ENCODE data around the gene COL18A1. TPM values are rescaled to one million over a fixed set of nuclear protein-coding genes. Genes with fewer than 3 reads are reported as not detected.
"Not testable (repeated sequence)": the region's sequence is repeated elsewhere in the genome, so short reads cannot be mapped to it uniquely, and the experiment has no call there.

COL18A1 gene
- total RNA-seq, 1 experiment from 2014 or later: 4.2 TPM

DNA sequence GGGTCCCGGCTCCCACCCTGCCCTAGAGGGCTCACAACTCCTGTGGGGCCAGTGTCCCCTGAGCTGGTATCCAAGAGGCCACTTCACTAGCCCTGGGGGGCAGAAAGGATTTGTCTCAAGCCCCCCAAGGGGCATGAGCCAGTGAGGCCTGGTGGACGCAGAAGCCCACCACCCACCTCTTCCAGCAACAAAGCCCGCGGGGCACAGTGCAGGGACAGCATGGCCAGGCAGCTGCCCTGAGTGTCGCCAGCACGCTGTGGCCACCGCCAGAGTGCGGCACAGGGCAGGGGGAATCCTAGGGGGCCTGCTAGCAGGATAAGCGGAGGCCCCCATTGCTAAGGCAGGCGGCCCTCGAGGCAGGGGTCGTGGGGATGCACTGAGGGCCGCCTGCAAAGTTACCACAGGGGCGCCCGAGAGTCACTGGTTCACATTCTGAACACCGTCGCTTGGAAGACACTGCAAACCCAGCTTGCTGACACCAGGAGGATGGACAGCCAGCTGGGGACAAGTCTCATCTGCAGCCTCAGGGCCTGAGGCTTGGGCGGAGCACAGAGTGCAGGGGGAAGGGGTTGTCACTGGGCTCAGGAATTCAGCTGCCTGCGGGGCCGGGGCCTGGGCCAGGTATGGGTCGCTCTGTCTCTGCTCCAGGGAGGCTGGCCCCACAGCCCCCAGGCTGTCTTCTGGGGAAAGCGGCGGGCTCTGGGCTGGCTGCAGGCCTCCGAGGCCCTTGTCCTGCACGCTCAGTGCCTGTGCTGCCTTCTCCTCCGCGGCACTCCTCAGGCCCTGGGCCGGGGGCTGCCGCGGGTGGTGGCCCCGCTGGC lies 110.5 kb downstream of the COL18A1 start:
- no peak for DNase-seq (ENCODE audit: low read depth)

DNA sequence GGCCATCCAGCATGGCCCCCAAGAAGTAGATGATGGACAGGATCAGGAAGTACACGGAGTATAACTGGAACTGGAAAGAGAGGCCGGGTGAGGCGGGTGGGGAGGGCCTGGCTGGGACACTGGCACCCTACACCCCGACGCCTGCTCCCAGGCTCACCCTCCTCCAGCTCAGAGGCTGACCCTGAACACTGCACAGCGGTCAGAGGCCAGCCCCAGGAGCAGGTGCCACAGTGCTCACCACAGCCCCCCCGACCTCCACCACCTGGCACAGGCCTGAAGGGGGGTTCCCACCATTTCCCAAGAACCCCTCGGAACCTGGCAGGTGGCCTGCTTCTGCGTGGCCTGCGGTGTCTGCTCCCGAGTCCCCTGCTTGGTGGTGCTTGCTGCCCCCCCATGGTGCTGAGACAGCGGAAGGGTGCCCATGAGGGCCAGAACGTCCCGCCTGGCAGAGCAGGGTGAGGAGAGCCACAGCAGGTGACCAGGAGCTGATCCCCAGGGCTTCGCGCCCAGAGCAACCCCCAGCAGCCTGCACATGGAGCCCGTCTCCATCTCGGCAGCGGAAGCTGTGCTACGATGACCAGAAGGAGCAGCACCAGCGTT lies 111.2 kb downstream of the COL18A1 start:
- DNase-seq (ENCODE audit: low read depth): no peak

DNA sequence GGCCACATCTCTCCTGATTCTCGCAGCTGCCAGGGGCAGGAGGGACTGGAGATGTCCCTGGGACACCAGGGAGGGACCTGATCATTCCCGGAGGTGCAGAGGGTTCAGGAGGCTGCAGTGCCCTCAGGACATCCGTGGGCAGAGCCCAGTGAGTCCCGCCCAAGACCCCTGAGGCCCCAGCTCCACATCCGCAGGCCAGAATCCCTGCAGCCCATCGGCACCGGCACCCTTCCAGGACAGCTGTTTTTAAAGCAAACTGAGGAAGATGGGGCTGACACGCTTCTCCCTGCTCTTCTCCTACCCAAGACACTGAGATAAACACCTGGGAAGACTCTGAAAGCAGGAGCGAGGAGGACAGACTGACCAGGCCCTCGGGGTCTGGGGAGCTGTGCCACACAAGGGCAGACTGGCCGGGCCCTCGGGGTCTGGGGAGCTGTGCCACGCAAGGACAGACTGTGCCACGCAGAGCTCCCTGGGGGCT lies 111.7 kb downstream of the COL18A1 start:
- DNase-seq (ENCODE audit: low read depth): no peak

DNA sequence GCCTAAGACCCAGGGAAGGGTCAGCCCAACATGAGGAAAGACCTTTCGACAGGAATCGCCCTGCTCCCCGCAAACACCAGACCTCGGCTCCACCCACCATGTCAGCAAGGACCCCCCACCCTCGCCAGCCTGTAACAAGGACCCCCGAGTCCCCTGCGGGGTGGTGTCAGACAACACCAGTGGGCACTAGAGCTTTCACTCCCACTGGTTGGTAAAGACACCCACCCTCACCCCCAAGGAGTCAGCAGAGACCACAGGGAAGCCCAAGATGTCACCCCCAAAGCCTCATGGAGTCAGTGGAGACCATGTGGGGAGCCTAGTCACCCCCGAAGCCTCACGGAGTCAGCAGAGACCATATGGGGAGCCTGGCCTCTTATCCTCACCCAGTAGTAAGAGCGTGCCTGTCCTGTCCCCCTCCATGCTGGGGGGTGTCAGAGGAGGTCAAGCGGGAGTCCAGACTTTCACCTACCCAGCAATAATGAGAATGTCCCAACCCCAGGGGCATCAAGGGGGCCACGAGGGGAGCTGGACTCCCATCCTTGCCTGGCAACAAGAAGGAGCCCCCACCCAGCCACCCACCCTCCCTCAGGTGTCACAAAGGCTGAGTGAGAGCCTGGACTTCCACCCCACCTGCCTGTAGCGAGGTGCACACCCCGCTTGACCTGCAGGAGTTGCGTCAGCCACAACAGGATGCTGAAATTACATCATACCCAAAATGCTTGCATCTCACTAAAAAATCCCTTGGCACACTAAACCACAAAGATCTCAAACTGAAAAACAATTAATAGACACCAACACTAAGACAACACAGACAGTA lies 112.5 kb downstream of the COL18A1 start:
- no peak for DNase-seq (ENCODE audit: low read depth)

DNA sequence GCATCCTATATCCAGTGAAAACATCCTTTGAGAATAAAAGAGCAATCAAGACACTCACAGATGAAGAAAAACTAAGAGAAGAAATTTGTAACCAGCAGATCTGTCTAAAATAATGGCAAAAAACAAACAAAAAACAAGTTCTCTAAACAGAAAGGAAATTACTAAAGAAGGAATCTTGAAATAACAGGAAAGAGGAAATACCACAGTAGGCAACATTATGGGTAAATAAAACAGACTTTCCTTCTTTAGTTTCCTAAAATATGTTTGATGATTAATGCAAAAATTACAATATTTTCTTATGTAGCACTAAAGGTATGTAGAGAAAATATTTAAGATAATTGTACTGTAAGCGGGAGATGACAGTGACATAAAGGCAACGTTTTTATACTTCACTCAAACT lies 113.8 kb downstream of the COL18A1 start:
- DNase-seq (ENCODE audit: low read depth): no peak

DNA sequence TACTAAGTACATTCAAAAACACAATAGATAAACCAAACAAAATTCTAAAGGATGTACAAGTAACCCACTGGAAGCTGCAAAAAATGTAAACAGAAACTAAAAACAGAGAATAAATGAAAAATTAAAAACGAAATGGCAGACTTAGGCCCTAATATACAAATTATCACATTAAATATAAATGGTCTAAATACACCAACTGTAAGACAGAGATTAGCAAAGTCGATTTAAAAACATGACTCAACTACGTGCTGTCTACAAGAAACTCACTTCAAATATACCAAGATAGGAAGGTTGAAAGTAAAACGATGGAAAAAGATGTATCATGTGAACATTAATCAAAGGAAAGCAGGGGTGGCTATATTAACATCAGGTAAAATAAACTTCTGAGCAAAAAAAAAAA lies 114.2 kb downstream of the COL18A1 start:
- DNase-seq (ENCODE audit: low read depth): no peak

DNA sequence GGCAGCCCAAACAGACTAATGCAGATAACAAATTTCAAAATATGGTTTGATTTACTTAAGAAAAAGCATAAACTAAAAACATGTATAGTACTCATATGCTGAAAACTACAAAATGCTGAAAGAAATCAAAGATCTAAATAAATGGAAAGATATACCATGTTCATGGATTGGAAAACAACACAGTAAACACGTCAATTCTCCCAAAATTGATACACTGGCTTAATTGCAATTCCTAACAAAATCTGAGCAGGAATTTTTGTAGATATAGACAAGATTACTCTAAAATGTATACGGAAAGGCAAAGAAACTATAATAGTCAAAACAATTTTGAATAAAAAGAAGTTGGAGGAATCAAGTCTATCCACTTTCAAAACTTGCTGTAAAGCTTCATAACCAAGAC lies 116.3 kb downstream of the COL18A1 start:
- no peak for DNase-seq (ENCODE audit: low read depth)

DNA sequence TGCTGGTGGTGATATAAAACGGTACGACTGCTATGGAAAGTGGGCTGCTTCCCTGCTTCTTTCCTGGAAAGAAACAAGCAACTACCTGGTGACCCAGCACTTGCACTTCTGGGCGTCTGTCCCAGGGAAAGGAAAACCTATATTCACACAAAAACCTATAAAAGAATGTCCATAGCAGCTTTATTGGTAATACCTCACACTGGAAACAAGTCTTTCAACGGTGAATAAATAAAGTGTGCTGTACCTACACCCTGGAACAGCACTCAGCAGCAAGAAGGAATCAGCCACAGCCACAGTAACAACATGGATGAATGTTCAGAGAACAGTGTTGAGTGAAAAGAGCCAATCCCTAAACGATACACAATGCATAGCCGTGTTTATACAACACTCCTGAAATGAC lies 117.4 kb downstream of the COL18A1 start:
- no peak for DNase-seq (ENCODE audit: low read depth)

DNA sequence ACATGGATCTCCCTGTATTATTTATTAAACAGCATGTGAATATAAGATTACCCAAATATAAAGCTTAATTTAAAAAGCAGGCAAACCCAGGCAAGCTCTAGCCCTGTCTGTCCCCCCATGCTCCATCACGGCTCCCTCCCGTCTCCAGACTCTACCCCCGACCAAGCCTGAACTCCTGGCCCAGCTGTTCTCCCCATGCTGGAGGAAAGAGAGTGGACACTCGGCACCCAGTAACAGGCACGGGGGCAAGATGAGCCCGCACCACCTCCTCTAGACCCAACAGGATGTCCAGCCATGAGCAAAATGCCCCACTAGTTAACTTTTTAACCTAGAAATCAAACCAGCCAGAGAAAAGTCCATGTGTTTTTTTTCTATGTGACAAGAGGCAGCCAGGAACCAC lies 118.0 kb downstream of the COL18A1 start:
- DNase-seq (ENCODE audit: low read depth): no peak

DNA sequence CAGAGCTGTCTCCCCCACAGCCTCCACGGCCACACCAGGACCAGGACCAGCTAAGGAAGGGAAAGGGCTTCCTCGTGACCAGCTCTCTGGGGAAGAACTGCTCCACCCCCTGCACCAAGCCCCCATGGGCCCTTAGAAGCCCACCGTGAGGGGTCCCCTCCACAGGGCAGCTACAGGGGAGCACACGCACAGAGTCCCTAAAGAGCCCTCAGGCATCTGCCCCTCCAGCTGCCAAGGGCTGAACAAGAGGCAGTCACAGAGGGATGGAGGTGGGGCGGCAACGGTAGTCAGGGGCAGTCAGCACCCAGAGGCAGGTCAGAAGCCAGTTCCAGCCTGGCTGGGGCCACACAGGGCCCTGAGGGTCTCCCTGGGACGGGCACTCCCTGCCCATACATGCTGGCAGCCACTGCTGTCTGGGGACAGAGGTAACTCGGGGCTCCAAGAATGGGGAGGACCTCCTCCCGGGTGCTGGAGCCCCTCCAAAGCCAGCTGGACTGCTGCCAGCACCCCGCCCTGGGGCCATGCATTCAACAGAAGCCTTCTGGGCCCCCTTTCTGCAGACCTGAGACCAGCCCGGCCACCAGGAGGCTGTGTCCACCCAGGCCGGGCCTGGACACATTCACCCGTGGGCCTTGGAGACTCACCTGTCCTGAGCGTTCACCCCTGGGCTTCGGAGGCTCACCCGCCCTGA lies 118.6 kb downstream of the COL18A1 start:
- no peak for DNase-seq (ENCODE audit: low read depth)

DNA sequence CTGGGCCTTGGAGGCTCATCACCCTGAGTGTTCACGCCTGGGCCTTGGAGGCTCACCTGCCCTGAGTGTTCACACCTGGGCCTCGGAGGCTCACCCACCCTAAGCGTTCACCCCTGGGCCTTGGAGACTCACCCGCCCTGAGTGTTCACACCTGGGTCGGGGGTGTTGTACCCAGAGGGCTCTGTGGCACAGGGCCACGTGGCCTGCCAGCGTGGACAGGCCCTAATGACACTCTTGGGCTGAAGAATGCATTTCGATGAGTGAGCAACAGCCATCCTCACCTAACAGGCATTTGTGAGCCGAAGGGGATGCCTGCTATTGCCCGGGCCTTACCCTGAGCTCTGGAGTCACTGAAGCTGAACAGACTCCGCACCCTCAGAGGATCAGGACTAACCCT lies 119.8 kb downstream of the COL18A1 start:
- no peak for DNase-seq (ENCODE audit: low read depth)

DNA sequence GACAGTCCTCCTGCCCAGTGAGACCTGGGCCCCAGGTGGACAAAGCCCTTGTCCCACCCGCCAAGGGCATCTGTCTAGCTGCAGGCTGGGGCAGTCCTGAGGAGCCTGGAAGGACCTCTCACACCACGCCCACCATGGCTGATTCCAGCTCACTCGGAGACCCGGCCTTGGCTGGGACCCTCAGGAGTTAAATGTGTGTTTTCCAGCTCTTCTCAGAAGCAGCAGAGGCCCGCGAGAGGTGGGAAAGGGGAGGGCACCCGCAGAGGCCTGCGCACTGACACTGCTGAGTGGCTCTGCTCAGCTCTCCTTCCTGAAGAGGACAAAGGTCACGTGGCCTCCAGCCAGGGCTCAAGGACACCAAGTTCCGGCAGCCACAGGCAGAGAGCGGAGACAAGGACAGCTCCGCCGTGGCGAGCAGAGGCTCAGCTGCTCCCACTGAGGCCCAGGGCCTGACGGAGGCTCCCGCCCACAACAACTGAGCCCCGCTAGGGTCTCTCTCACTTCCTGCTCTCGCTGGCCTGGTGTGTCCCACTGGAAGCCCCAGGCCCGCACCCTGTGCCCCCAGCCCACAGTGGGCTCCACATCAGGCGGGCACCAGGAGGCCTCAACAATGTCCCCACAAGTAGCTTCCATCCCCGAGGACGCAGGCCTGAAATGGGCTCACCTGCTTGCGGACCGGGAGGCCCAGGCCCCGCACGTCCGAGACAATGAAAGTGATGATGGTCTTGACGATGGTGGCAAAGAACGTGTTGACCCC lies 120.4 kb downstream of the COL18A1 start:
- no peak for DNase-seq (ENCODE audit: low read depth)

DNA sequence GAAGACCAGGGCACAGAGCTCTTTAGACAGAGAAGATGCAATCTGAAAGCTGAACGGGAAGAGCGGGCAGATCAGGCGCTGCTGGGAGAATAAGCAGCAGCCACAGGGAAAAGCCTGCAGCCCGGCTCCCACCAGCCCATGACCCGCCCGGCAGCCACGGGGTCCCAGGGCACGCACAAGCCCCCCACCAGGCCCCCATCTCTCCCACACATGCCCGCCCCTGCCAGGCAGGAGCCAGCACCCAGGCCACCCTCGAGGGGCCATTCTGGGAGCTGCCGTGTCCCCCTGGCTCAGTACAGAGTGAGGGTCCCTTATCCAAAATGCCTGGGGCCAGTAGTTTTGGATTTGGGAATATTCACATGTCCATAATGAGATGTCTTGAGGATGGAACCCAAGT lies 120.9 kb downstream of the COL18A1 start:
- no peak for DNase-seq (ENCODE audit: low read depth)

DNA sequence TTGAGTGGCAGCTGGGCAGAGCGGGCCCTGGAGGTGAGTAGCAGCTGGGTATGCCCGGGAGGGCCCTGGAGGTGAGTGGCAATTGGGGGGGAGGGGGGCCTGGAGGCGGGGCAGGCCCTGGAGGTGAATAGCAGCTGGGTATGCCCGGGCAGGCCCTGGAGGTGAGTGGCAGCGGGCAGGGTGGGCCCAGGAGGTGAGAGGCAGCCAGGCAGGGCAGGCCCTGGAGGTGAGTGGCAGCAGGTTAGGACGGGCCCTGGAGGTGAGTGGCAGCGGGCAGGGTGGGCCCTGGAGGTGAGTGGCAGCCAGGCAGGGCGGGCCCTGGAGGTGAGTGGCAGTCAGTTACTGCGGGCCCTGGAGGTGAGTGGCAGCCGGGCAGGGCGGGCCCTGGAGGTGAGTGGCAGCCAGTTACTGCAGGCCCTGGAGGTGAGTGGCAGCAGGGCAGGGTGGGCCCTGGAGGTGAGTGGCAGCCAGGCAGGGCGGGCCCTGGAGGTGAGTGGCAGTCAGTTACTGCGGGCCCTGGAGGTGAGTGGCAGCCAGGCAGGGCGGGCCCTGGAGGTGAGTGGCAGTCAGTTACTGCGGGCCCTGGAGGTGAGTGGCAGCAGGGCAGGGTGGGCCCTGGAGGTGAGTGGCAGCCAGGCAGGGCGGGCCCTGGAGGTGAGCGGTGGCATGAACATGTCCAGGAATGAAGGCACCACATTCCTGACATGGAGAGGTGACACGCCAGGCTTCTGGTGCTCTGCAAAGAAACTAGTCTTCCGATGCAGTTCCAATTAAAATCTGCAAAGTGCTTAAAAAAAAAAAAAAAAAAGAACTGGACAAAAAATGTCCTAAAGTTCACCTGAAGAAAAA lies 122.4 kb downstream of the COL18A1 start:
- DNase-seq (ENCODE audit: low read depth): not testable (repeated sequence)

DNA sequence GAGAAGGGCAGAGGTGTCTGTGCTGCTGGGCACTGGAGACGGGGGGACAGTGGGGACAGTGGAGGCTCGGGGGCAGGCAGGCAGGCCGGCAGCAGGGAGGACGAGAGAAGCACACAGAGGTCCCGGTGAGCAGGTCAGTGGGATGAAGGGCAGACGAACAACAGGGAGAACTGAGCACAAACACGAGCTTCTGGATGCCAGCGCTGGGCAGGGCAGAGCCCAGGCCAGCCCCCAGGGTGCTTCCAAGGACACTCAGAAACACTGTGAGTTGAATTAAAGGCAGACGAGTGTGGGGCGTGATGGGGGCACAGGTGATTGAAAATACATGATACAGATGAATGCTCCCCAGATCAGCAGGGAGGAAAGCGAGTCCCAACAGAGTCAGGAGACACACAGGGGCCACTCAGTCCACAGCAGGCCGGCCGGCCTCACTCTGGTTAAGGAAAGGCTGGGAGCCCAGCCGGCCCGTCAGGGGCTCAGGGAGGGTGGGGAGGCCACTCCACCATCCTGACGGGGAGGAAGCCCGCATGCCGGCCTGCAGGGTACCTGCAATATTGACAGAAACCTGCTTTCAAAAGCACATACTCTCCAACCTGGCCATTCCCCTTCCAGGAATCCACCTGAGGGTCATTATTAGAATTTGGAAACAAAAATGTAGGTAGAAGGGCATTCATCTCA lies 123.2 kb downstream of the COL18A1 start:
- no peak for DNase-seq (ENCODE audit: low read depth)

DNA sequence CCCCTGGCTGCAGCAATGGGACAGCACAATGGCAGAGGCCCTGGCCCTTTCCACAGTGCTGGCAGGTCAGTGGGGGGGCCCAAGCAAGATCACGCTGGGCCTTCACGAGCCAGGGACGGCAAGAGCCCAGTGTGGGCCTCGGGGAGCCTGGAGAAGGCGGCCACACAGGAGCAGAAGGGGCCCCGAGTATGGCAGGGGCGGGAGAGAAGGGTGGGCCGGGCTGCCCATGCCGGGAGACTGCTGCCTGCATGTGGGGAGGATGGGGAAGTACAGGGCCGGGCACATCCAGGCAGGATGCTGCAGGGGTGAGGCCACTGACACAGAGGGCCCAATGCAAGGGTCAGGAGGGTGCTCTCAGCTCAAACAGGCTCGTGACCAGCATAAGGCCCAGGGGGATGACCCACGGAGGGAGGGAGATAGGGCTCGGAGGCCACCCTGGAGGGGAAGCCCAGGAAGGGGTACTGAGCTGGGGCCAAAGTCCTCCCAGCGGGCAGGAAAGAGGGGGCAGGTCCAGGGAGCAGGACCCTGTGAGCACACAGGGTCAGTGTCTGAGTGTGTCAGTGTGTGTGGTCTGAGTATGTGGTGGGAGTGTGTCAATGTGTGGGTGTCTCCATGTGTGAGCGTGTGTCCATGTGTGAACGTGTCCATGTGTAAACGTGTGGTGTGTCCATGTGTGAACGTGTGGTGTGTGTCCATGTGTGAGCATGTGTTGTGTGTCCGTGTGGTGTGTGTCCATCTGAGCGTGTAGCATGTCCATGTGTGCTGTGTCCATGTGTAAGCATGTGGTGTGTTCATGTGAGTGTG lies 124.2 kb downstream of the COL18A1 start:
- no peak for DNase-seq (ENCODE audit: low read depth)

DNA sequence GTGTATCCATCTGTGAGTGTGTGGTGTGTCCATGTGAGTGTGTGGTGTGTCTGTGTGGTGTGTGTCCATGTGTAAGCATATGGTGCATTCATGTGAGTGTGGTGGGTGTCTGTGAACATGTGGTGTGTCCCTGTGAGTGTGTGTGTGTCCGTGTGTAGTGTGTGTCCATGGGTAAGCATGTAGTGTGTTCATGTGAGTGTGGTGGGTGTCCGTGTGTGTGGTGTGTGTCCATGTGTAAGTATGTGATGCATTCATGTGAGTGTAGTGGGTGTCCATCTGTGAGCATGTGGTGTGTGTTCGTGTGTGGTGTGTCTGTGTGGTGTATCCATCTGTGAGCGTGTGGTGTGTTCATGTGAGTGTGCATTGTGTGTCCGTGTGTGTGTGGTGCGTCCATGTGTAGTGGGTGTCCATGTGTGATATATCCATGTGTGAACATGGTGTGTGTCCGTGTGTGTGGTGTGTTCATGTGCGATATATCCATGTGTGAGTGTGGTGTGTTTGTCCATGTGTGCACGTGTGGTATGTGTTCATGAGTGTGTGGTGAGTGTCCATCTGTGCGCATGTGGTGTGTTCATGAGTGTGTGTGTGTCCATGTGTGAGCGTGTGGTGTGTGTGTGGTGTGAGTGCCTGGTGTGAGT lies 124.9 kb downstream of the COL18A1 start:
- DNase-seq (ENCODE audit: low read depth): no peak

Data from HT1080 (cell line).